Stimulated activated CD4-positive, alpha-beta T cell treated with anti-CD3 and anti-CD28 coated beads, Interleukin-1b, Interleukin-23, amount 100 ng/mL, for 1 hour (primary cell): ENCODE measurements around the gene SIRT7.

Source experiments
- DNase-seq, 2 donors: peaks; one replicate each; pipeline ENCODE4 v3.0.0-alpha.2; 2020; ENCODE audit warnings: low read depth in 2 of 2

The SIRT7 gene

DNA sequence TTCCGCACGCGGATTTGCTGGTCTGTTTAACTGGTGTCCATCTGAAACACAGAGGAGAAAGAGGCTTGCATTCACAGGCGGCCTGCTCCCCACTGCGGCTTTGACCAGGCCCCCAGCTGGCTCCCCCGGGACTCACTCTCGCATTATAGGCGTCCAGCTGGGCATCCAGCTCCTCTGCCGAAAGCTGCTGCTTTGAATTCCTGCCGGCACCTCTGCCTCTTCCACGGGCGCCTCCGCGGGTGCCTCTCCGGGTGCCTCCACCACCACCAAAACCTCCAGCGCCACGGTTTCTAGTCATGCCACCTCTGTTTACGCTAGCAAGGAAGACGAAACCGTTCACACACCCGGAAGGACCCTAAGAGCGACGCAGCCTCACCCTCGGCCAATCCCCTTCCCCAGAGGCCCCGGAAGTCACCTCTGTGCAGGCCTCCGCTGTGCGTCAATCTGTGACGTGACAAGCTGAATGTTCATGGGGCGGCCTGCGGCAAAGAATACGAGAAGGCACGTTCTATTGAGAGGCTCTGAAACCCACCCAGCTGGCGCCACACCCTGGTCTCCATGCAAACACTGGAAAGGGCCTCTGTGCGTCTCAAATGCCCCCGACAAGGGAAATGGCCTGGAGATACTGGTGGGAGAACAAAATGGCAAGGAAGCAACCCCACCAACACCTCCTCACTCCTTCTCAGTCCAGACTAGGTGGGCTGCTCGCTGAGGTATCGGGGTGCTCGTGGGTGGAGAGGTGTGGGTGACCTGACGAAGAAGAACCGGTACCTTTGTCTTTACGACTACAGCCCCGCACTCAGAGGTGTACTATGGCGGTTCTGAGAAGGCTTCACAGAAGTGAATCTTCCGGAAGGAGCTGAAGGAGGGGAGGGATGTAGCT lies 29.6 kb downstream of the SIRT7 start:
- no peak for DNase-seq

DNA sequence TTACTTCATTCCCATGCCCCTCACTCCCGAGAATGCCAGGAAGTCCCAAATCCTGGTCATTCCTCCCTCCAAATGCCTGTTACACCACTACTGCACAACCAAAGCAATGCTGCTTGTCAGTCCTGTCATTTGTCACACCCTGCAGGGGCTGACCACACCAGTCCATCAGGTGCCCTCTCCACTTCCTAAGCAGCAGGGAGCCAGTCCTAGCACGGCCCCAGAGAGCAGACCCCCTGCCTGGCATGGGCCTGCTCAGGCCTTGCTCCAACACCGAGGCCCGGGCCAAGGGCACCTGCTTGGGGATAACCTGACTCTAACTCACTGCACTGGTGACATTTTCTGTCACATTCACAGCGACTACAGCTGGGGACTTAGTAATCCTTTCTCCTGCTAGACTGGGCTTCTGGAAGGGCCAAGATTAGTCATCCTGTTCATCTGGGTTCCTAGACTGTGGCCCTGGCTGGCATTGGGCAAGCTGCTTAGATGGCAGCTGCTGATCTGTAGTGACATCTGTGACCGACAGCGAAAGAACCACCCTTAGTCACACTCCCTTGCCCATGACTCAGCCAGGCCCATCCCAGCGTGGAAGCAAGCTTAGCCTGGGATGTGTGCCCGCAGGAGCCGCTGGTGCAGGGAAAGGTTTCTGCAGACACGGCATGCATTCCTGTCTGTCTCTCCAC lies 32.0 kb downstream of the SIRT7 start:
- no peak for DNase-seq

GRCh38 chr17:81885454-81885853 lies 32.5 kb downstream of the SIRT7 start:
- no peak for DNase-seq

- DNase-seq, result no peak
Observed at GRCh38 chr17:81884968-81885367, 33.0 kb downstream of the SIRT7 start.

GRCh38 chr17:81884520-81884919 lies 33.5 kb downstream of the SIRT7 start:
- DNase-seq, result no peak

DNA sequence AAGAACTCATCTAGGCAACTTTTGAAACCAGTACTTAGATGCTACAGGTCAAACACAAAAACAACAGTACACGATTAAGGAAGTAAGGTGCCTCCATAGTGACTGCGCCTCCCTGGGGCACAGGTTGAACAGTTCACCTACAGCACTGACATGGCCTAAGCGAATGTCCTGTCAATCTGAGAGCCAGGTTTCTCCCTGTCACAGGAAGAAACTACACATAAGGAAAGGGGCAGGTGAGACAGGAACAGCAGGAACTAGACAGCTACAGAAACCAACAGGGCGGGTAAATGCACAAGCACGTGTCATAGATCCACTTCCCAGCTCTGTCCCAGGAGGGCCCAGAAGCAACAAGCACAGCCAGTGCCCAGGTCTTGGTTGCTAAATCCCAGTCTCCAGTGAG lies 38.9 kb downstream of the SIRT7 start:
- DNase-seq, result no peak

DNA sequence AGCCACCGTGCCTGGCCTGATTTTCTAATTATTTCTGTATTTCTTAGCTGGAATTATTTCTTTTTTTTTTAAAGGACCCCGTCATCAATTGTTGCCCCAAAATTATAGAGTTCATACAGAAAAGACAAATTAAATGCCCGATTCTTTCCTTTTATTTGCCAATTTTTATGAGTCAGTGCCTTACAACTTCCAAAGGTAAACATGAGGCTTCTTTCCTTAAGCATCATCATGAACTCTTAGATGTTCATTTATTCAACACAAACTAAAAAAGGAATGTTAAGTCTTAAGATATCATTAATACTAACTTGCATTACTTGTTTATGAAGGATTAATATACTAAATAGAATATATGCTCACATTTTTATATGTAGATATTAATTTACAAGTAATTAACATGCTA lies 39.7 kb downstream of the SIRT7 start:
- no peak for DNase-seq

DNA sequence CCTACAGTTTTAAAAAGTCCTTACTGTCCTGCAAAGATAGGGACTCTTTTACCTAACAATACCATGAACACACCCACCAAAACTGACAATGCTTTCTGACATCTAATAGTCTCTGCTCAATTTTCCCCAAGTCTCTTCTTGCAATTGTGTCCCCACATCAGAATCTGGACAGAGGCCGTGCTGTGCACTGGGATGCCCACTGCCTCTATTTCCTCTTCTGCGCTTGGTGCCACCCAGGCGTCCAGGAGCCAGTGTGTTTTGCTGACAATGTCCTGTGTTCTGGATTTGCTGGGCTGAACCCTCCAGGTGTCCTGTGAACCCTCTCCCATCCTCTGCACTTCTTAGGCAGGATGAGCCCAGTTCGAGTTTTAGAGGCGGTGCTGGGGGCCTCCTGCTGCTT lies 40.4 kb downstream of the SIRT7 start:
- no peak for DNase-seq

GRCh38 chr17:81871387-81872230 lies 46.4 kb downstream of the SIRT7 start:
- peak; percentile 88 to 95 for DNase-seq

GRCh38 chr17:81870981-81871386 lies 47.0 kb downstream of the SIRT7 start, which contains the start of gene ARHGDIA:
Gene ARHGDIA (minus strand): TSS chr17:81871337. CDS start chr17:81869930, 1,407 bp downstream.
- DNase-seq, result no peak

DNA sequence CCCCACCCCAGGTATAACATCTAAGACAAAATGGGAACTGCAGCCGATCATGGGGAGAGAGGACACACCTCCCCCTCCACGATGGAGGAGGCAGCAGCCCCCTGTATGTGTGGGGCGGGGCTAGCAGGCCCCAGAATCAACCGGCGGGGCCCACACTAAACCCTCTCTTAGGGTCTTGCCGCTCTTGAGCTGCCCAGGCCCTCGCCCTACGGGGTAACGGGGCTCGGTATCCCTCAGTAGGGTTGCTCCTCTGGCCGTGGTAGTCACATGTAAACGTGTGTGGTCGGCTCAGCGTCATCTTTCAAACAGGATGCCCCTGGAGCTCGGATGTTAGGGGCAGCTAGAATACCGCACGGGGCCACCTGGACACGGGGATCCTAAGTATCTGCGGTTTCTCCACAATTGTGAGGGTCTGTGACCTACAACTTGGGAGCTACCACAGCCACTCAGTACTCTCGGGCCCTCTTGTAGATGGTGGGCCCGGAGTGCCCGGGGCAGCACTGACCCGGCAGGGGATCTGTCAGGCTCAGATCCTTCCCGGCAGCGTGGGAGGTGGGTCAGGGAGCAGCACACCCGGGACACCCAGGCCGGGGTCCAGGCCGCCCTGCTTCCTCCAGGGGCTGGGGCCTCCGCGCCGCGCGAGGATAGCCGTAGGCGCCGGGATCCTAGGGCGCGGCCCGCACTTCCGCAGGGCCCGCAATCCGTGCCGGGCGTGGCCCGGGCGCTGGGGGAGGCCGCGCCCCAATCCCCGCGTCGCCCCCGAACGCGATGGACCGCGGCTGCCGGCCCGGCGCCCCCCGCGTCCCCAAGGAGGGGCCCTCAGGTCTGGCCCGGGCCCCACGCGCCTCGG lies 47.6 kb downstream of the SIRT7 start:
- DNase-seq, result no peak

DNA sequence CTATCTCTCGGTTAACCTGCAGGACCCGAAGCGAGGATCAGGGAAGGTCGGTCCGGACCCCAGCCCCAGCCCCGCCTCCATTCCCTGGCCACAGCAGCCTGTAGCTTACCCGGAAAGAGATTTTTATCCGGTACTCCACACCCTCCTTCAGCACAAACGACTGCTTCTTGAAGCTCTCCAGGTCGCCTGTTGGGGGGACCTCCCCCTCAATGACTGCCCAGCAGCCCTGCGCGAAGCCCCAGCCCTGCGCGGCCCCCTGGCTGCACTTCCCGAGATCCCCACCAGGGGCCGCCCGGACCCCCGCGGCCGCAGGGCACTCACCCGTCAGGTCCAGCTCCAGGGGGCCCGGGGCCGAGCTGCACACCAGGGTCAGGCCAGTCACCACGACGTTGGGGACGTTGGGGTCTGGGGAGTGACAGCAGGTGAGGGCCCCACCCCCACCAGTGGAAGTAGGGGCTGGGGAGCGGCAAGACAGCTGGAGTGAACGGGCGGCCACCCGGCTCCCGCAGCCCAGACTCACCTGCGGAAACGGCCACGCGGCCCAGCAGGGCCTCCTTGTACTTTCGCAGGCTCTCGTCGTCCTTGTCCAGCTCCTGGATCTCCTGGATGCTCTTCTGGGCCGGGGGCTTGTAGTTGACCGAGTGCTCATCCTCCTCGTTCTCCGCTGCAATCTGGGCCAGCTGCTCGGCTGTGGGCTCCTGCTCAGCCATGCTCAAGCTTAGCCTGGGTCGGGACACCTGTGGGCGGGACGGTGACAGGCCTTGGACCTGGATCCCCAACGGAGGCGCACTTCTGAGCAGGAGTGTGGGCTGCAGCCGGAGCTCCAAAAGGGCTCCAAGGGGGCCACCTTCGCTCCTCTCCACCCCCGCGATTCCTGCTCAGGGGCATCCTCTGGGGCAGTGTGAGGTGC lies 48.5 kb downstream of the SIRT7 start:
- DNase-seq, result no peak

DNA sequence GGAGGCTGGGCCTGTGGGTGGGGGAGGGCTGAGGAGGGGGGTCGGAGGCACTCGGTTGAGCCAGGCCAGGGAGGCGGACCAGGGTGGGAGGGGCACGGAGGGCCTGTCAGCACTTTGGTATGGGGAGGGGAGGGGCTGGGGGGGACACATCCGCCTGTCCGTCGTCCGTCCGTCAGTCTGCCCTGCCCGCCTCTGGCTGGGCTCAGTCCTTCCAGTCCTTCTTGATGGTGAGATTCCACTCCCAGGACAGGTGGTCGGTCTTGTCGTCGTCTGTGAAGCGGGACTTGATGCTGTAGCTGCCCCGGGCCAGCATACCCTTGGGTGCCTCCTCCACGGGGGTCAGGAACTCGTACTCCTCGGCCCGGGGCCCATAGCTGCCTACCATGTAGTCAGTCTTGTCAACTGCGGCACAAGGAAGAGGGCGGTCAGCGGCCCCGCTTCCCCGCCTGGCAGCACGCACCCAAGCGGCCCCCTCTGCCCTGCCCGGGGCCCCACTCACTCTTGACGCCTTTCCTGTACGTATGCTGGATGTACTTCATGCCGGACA lies 49.2 kb downstream of the SIRT7 start:
- DNase-seq, result no peak

GRCh38 chr17:81867991-81868673 lies 49.8 kb downstream of the SIRT7 start:
- no peak for DNase-seq

DNA sequence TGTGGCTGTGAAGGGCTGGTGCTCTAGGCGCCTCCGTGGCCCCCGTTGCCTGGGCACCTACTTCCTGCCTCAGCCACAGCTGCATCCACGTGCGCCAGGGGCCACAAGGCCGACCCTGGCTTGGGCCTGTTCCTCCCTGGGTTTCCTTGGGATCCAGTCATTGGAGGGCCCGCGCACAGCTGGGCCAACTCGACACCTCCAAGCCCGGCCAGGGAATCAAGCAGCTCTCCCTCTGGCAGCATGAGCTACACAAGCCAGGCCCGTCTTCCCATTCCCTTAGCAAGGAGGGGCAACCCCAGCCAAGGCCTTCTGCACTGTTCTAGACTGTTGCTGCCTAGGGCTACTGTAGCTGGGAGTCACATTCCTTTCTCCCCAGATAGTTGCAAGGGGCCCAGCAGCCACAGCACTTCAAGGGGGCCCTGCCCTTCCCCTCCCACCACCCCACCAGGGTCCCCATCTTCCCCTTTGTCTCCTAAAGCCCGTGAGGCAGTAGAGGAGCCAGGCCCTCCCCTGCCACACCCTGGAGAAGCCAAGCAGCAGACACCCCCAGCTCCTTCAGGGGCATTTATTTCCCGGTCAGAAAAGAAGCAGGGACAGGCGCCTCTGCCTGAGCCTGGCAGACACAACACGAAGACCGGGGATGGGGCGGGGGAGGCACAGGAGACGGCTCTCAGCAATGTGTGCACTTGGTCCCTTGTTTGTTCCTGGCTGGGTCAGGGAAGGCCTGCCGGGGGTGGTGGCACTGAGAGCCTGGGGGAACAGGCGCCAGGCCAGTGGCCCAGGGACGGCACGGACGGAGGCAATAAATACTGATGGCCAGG lies 50.6 kb downstream of the SIRT7 start:
- no peak for DNase-seq

DNA sequence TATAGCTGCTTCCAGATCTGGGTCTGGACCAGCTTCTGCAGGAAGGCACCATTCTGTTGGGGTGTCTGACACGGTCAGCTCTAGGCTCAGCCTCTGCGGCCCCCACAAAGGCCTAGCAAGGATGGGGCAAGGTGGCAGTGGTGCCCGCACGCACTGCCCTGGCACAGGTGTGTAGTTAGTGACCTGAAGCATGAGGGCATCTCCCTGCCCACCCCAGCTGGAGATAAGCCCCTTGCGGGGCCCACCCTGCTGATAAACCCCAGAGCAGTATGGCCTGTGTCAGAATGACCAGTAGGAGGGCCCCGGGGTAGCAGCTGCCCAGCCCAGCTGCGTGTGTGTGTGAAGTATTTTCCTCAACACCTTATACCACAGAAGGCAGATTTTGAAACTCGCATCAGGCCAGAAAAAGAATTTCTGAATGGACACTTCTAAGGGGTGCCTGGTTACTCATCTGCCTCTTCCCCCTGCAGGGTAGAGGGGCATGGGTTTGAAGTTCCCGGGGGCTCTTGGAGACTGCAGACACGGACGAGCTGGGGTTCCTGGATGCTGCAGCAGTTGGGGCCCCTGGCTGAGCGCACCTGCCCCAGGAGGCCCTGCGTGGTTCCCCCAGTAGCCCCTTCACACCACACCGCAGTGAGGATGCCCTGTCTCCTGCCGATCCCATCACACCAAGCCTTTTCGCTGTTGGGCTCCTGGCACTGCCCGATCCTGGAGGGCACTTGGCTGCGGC lies 51.4 kb downstream of the SIRT7 start:
- no peak for DNase-seq

GRCh38 chr17:81865733-81866439 lies 52.1 kb downstream of the SIRT7 start:
- DNase-seq, result no peak
